K562 (cell line): ENCODE data around the gene MYH15. TPM values are rescaled to one million over a fixed set of nuclear protein-coding genes. Genes with fewer than 3 reads are reported as not detected.

Source experiments
- ATAC-seq: fragments of 200-7000 bp; cut with Tn5 transposase; 3 replicates; pipeline ENCODE4 v1.9.1; 2020; ENCODE audit warnings: moderate library complexity
- BruUV-seq: library from RNA; stranded (reverse); fragments of 400-500 nt; replicated peaks from 2 replicates; lab custom pipeline; 2021; lab: Mats Ljungman, UMichigan
- CTCF ChIA-PET: fragments of 300-600 bp; formaldehyde crosslinking; extraction: SDS; loops from one replicate; lab custom pipeline; 2021; ENCODE audit warnings: low intra/inter-chr PET ratio; lab: Yijun Ruan, JAX
- POLR2A ChIA-PET: fragments of 300-600, 350-650 bp; sonication (Branson Sonifier 250); formaldehyde crosslinking; extraction: SDS; loops from one replicate; lab custom pipeline; 2021; ENCODE audit warnings: antibody characterized with exemption, inconsistent platforms; lab: Yijun Ruan, JAX
- DNase-seq, 4 experiments: peaks; one replicate each; pipeline versions ENCODE4 v3.0.0 to v3.0.0-alpha.2; 2011 to 2018; ENCODE audit warnings: low spot score in 3 of 4, mixed read lengths in 3 of 4; ENCODE audit errors: extremely low read depth in 1 of 4
- FAIRE-seq: peaks from 2 replicates; lab custom pipeline; 2011; peaks lifted over from hg19 to GRCh38; lab: Jason Lieb, UNC
- H2AFZ ChIP-seq: 2 replicates; pipeline ENCODE4 v1.6.0; 2011; ENCODE audit warnings: low read depth, low read length, control low read depth, inconsistent platforms
- H3K27ac ChIP-seq: fragments of 200-600 bp; 3 replicates; pipeline ENCODE4 v1.8.0; 2011; ENCODE audit warnings: low read depth, mild to moderate bottlenecking, control low read depth, inconsistent platforms, low read length, moderate library complexity, mixed read lengths; ENCODE audit errors: extremely low read depth
- H3K27me3 ChIP-seq, 2 experiments: fragments of 300-600 bp in 1 of 2; 2 replicates in 1 of 2; 3 replicates in 1 of 2; pipeline versions ENCODE4 v1.6.0 to v1.8.0; 2011; ENCODE audit warnings: inconsistent platforms in 2 of 2, low read length in 2 of 2, mild to moderate bottlenecking in 1 of 2, mixed read lengths in 1 of 2, moderate library complexity in 1 of 2; ENCODE audit not compliant: control insufficient read depth in 2 of 2, insufficient read depth in 2 of 2
- H3K36me3 ChIP-seq: fragments of 300-600 bp; 3 replicates; pipeline ENCODE4 v1.8.0; 2011; ENCODE audit warnings: mild to moderate bottlenecking, low read length, inconsistent platforms; ENCODE audit not compliant: control insufficient read depth, insufficient read depth
- H3K4me1 ChIP-seq, 2 experiments: fragments of 200-600 bp in 1 of 2; replicated peaks in 1 of 2; 2 replicates in 1 of 2; 3 replicates in 1 of 2; pipeline versions ENCODE4 v1.5.1 to v1.8.0; 2011; ENCODE audit warnings: inconsistent platforms in 2 of 2, low read length in 2 of 2, mild to moderate bottlenecking in 1 of 2, mixed read lengths in 1 of 2, moderate library complexity in 1 of 2; ENCODE audit not compliant: control insufficient read depth in 2 of 2, insufficient read depth in 2 of 2
- H3K4me2 ChIP-seq: 2 replicates; pipeline ENCODE4 v1.6.1; 2011; ENCODE audit warnings: low read length, control low read depth, inconsistent platforms, mixed read lengths; ENCODE audit not compliant: insufficient read depth
- H3K4me3 ChIP-seq: fragments of 200-600 bp; sonication (generic), shearing (Covaris generic); 2 replicates; pipeline ENCODE4 v1.5.1; 2016; ENCODE audit warnings: control low read depth, inconsistent platforms
- H3K79me2 ChIP-seq: fragments of 200-600 bp; 3 replicates; pipeline ENCODE4 v1.8.0; 2011; ENCODE audit warnings: low read length, inconsistent platforms; ENCODE audit not compliant: control insufficient read depth, insufficient read depth
- H3K9ac ChIP-seq, 2 experiments: 2 replicates each; pipeline versions ENCODE4 v1.6.0 to v1.6.1; 2011; ENCODE audit warnings: low read depth in 2 of 2, low read length in 2 of 2, control low read depth in 1 of 2, inconsistent platforms in 1 of 2, mild to moderate bottlenecking in 1 of 2, mixed read lengths in 1 of 2; ENCODE audit not compliant: insufficient read depth in 1 of 2
- H3K9me1 ChIP-seq: one replicate; pipeline ENCODE4 v1.6.0; 2011; ENCODE audit warnings: inconsistent platforms, mild to moderate bottlenecking, low read length, moderate library complexity; ENCODE audit not compliant: control insufficient read depth, insufficient read depth
- H3K9me3 ChIP-seq: replicated peaks from 2 replicates; pipeline ENCODE4 v1.5.1; 2011; ENCODE audit warnings: low read depth, low read length, inconsistent platforms; ENCODE audit not compliant: control insufficient read depth, insufficient read depth
- H4K20me1 ChIP-seq: replicated peaks from 2 replicates; pipeline ENCODE4 v1.6.1; 2011; ENCODE audit warnings: low read length, inconsistent platforms, mixed read lengths; ENCODE audit not compliant: control insufficient read depth, insufficient read depth
- CCAR2 ChIP-seq: fragments of 200-400 bp; formaldehyde crosslinking; IDR thresholded peaks from 2 replicates; pipeline ENCODE4 v1.6.1; 2017; ENCODE audit warnings: mild to moderate bottlenecking, low read depth, low read length
- HNRNPH1 ChIP-seq: fragments of 200-400 bp; formaldehyde crosslinking; optimal IDR thresholded peaks from 2 replicates; pipeline ENCODE3; 2017; ENCODE audit warnings: low read depth, mild to moderate bottlenecking, low read length, moderate library complexity
- KLF1 ChIP-seq: fragments of 450-650 bp; IDR thresholded peaks from 2 replicates; pipeline ENCODE4 v1.6.1; 2016; ENCODE audit warnings: missing genetic modification characterization, missing compliant biosample characterization
- MAZ ChIP-seq, 2 experiments: fragments of 450-650 bp in 1 of 2; sonication (generic) in 1 of 2; formaldehyde crosslinking; IDR thresholded peaks in 1 of 2; conservative IDR thresholded peaks in 1 of 2; 2 replicates each; pipeline versions ENCODE4 v1.4.0 to v1.5.0; 2020; ENCODE audit warnings: mild to moderate bottlenecking in 1 of 2, missing genetic modification reagents in 1 of 2
- SP1 ChIP-seq: sonication (generic); formaldehyde crosslinking; IDR thresholded peaks from 2 replicates; pipeline ENCODE4 v1.8.1; 2022; ENCODE audit warnings: mild to moderate bottlenecking, missing genetic modification reagents
- U2AF1 ChIP-seq: fragments of 200-400 bp; formaldehyde crosslinking; optimal IDR thresholded peaks from 2 replicates; pipeline ENCODE3; 2017; ENCODE audit warnings: mild to moderate bottlenecking, low read depth, low read length, moderate library complexity
- U2AF2 ChIP-seq: fragments of 200-400 bp; formaldehyde crosslinking; optimal IDR thresholded peaks from 2 replicates; pipeline ENCODE3; 2017; ENCODE audit warnings: low read depth, mild to moderate bottlenecking, low read length
- ZBED1 ChIP-seq: IDR thresholded peaks from 2 replicates; pipeline ENCODE4 v1.6.1; 2014
- ZFP36 ChIP-seq: fragments of 150-350 bp; IDR thresholded peaks from 2 replicates; pipeline ENCODE4 v1.6.1; 2018; ENCODE audit warnings: low read length, low read depth; ENCODE audit not compliant: partially characterized antibody
- ZNF77 ChIP-seq: fragments of 250-450 bp; sonication (Bioruptor Pico); IDR thresholded peaks from 2 replicates; pipeline ENCODE4 v1.5.0; 2020
- ZNF780A ChIP-seq: fragments of 250-450 bp; sonication (Bioruptor Pico); IDR thresholded peaks from 2 replicates; pipeline ENCODE4 v1.5.0; 2021; ENCODE audit warnings: mild to moderate bottlenecking
- WGBS: fragments of 100-300 bp; shearing (Covaris generic); methylation state at CpG from one replicate; pipeline ENCODE4 v1.1.6; 2016; ENCODE audit warnings: low coverage, mixed read lengths; ENCODE audit not compliant: insufficient coverage; ENCODE audit errors: missing lambda C conversion rate; 5-methylcytosine and 5-hydroxymethylcytosine counted together
- in situ Hi-C: fragments of 300-500 bp; cut with MboI; formaldehyde crosslinking; loops from 4 replicates; pipeline ENCODE4 v1.15.0; 2018; ENCODE audit warnings: inconsistent platforms, mixed read lengths
- intact Hi-C: fragments of 100-400 bp; cut with micrococcal nuclease; formaldehyde crosslinking; loops from 2 replicates; pipeline ENCODE4 v1.14.2; 2022
- polyA plus RNA-seq, 8 experiments: library from polyadenylated mRNA; depleted of rRNA in 4 of 8; stranded (reverse) in 5 of 8; unstranded in 3 of 8; fragments of >200 nt; fragmentation: Nextera tagmentation in 2 of 8; fragmentation: Illumina TruSeq in 1 of 8; extraction: Ambion mirVana in 2 of 8; extraction: Trizol in 1 of 8; gene quantifications; 2 replicates each; pipeline versions ENCODE4 v1.2.1 to v1.2.3, GENCODE V29; 2011 to 2014; ENCODE audit warnings: inconsistent platforms in 1 of 8, missing spikeins in 1 of 8
- total RNA-seq, 7 experiments: library from RNA; depleted of rRNA in 6 of 7; stranded (reverse); fragments of >200 nt in 6 of 7; fragmentation: Illumina TruSeq in 2 of 7; extraction: Trizol in 2 of 7; gene quantifications; 2 replicates each; pipeline versions ENCODE4 v1.2.1 to v1.2.3, GENCODE V29; 2011 to 2021; ENCODE audit warnings: low replicate concordance in 1 of 7

The MYH15 gene
- total and polyA plus RNA-seq, 9 of the 15 experiments (the other 6 are each of a cell fraction or from before 2014, with no cell fraction given), result 0.03 to 0.29 (median 0.12) TPM

- no peaks in the 10 kb centered on the region for H3K27me3 ChIP-seq
- no peak for ATAC-seq
- no peak overlapping the region for H2AFZ ChIP-seq
- no peak overlapping the region for H3K4me3 ChIP-seq
- H3K27ac ChIP-seq, result no peak overlapping the region
- H3K4me1 ChIP-seq, result no peaks in the 10 kb centered on the region
- in situ Hi-C loops (no loop called here), intact Hi-C loops (no loop called here)
- H3K9me1 ChIP-seq, result no peaks in the 10 kb centered on the region
- WGBS, result 6% methylated on average over 4 of the region's 4 CpGs
- no peaks in the 10 kb centered on the region for H3K79me2 ChIP-seq
- no TSS peak for BruUV-seq
- no peaks in the 10 kb centered on the region for H4K20me1 ChIP-seq
- no peaks in the 10 kb centered on the region for H3K9me3 ChIP-seq
- no peak for DNase-seq
- H3K36me3 ChIP-seq, result no peaks in the 10 kb centered on the region
- no peak overlapping the region for H3K4me2 ChIP-seq
- no peak for FAIRE-seq
- ChIA-PET POLR2A (no interaction called here), CTCF (no interaction called here)
- H3K9ac ChIP-seq, result no peak overlapping the region
- TF ChIP-seq ZNF780A (CRISPR knock-in tag) (no peak), U2AF2 (no peak), ZBED1 (no peak), ZNF77 (no peak), CCAR2 (no peak), U2AF1 (no peak), ZFP36 (no peak), KLF1 (tag) (no peak), MAZ (CRISPR knock-in tag; conservative IDR thresholded peaks at IDR 0.05 in 1 of 2, IDR thresholded peaks at IDR 0.05 in 1 of 2) (no peak), HNRNPH1 (no peak), SP1 (CRISPR knock-in tag) (no peak)
- TF ChIP-seq, all 486 proteins: peak for 0
Observed at GRCh38 chr3:108468577-108468976, 41.8 kb downstream of the MYH15 start.
